ENCODE measurements around the gene SLC12A8.

Gene SLC12A8

GRCh38 chr3:125148836-125149235 lies 63.7 kb downstream of the SLC12A8 start:
- in situ Hi-C loops (cut with MboI; ENCODE audit: low sequenced_read_pairs, unreplicated experiment) = no loop called here
- no peak for DNase-seq (ENCODE audit: low spot score)

GRCh38 chr3:125148016-125148812 lies 64.3 kb downstream of the SLC12A8 start:
- no peak for DNase-seq (ENCODE audit: low spot score)
- in situ Hi-C loops (cut with MboI; ENCODE audit: low sequenced_read_pairs, unreplicated experiment) = no loop called here
- TF ChIP-seq CTCF (IDR thresholded peaks at IDR 0.05; ENCODE audit: borderline replicate concordance, control extremely low read depth, extremely low read depth, insufficient read depth, missing control alignments) = no peak

More at GRCh38 chr3:125148836-125149235, 63.7 kb downstream of the SLC12A8 start:
- TF ChIP-seq CTCF (IDR thresholded peaks at IDR 0.05; ENCODE audit: borderline replicate concordance, control extremely low read depth, extremely low read depth, insufficient read depth, missing control alignments) = no peak

- DNase-seq (ENCODE audit: low spot score) = no peak
- TF ChIP-seq CTCF (IDR thresholded peaks at IDR 0.05; ENCODE audit: borderline replicate concordance, control extremely low read depth, extremely low read depth, insufficient read depth, missing control alignments) = no peak
- in situ Hi-C loops (cut with MboI; ENCODE audit: low sequenced_read_pairs, unreplicated experiment) = no loop called here
Measured at GRCh38 chr3:125147491-125147820, 65.1 kb downstream of the SLC12A8 start.

- DNase-seq (ENCODE audit: low spot score) = no peak
- in situ Hi-C loops (cut with MboI; ENCODE audit: low sequenced_read_pairs, unreplicated experiment) = no loop called here
- TF ChIP-seq CTCF (IDR thresholded peaks at IDR 0.05; ENCODE audit: borderline replicate concordance, control extremely low read depth, extremely low read depth, insufficient read depth, missing control alignments) = no peak
Measured at GRCh38 chr3:125146626-125147490, 65.7 kb downstream of the SLC12A8 start.

GRCh38 chr3:125145751-125146475 lies 66.6 kb downstream of the SLC12A8 start:
- in situ Hi-C loops (cut with MboI; ENCODE audit: low sequenced_read_pairs, unreplicated experiment) = no loop called here
- TF ChIP-seq CTCF (IDR thresholded peaks at IDR 0.05; ENCODE audit: borderline replicate concordance, control extremely low read depth, extremely low read depth, insufficient read depth, missing control alignments) = no peak
- no peak for DNase-seq (ENCODE audit: low spot score)

GRCh38 chr3:125144653-125145314 lies 67.8 kb downstream of the SLC12A8 start:
- in situ Hi-C loops (cut with MboI; ENCODE audit: low sequenced_read_pairs, unreplicated experiment) = no loop called here
- DNase-seq (ENCODE audit: low spot score) = no peak
- no peak for TF ChIP-seq CTCF (IDR thresholded peaks at IDR 0.05; ENCODE audit: borderline replicate concordance, control extremely low read depth, extremely low read depth, insufficient read depth, missing control alignments)
